T follicular helper cell (primary cell): ENCODE results near the gene KRTAP10-5.

Experiments
- DNase-seq: peaks from one replicate; pipeline ENCODE4 v3.0.0-alpha.2; 2020; ENCODE audit warnings: low read depth

KRTAP10-5 gene

GRCh38 chr21:44549525-44550211 lies 30.7 kb downstream of the KRTAP10-5 start:
- DNase-seq: no peak

- DNase-seq: no peak
Observed at GRCh38 chr21:44548922-44549321, 31.5 kb downstream of the KRTAP10-5 start.

GRCh38 chr21:44548381-44548780 lies 32.0 kb downstream of the KRTAP10-5 start:
- DNase-seq: no peak

- DNase-seq: no peak
Observed at GRCh38 chr21:44547656-44548331, 32.6 kb downstream of the KRTAP10-5 start.

GRCh38 chr21:44544566-44544965 lies 35.8 kb downstream of the KRTAP10-5 start:
- DNase-seq: no peak

GRCh38 chr21:44542716-44543115 lies 37.7 kb downstream of the KRTAP10-5 start:
- no peak for DNase-seq

GRCh38 chr21:44540741-44541288 lies 39.6 kb downstream of the KRTAP10-5 start:
- DNase-seq: no peak

- no peak for DNase-seq
Observed at GRCh38 chr21:44539991-44540666, 40.3 kb downstream of the KRTAP10-5 start, which contains the start of gene KRTAP10-1. KRTAP10-1 (minus strand) TSS chr21:44540195; CDS start chr21:44540150, 45 bp downstream.

GRCh38 chr21:44539046-44539445 lies 41.4 kb downstream of the KRTAP10-5 start:
- no peak for DNase-seq

- no peak for DNase-seq
Observed at GRCh38 chr21:44537930-44538911, 42.2 kb downstream of the KRTAP10-5 start.

- DNase-seq: no peak
Observed at GRCh38 chr21:44535963-44536362, 44.4 kb downstream of the KRTAP10-5 start.

- DNase-seq: no peak
Observed at GRCh38 chr21:44534688-44535087, 45.7 kb downstream of the KRTAP10-5 start.

- DNase-seq: no peak
Observed at GRCh38 chr21:44533891-44534627, 46.3 kb downstream of the KRTAP10-5 start.

- DNase-seq: no peak
Observed at GRCh38 chr21:44533121-44533890, 47.1 kb downstream of the KRTAP10-5 start.

- DNase-seq: no peak
Observed at GRCh38 chr21:44532712-44533111, 47.7 kb downstream of the KRTAP10-5 start.

GRCh38 chr21:44531606-44532564 lies 48.5 kb downstream of the KRTAP10-5 start:
- no peak for DNase-seq

- no peak for DNase-seq
Observed at GRCh38 chr21:44530903-44531605, 49.4 kb downstream of the KRTAP10-5 start.
